Mammary epithelial cell (primary cell): ENCODE measurements around the gene COL27A1.

Source experiments
- EZH2 ChIP-seq: IDR thresholded peaks from 2 replicates; pipeline ENCODE4 v1.6.1; 2012; ENCODE audit warnings: low read length, inconsistent platforms, borderline replicate concordance
- TF ChIP-seq, protein P1 (sequence below), 2 donors: IDR thresholded peaks in 1 of 2; conservative IDR thresholded peaks in 1 of 2; 2 replicates each; pipeline ENCODE4 v1.5.1; 2011 to 2012; ENCODE audit warnings: inconsistent platforms in 2 of 2, low read length in 2 of 2, mild to moderate bottlenecking in 2 of 2, control low read depth in 1 of 2, low read depth in 1 of 2; ENCODE audit not compliant: insufficient read depth in 1 of 2; ENCODE audit errors: extremely low read depth in 1 of 2

DNA sequence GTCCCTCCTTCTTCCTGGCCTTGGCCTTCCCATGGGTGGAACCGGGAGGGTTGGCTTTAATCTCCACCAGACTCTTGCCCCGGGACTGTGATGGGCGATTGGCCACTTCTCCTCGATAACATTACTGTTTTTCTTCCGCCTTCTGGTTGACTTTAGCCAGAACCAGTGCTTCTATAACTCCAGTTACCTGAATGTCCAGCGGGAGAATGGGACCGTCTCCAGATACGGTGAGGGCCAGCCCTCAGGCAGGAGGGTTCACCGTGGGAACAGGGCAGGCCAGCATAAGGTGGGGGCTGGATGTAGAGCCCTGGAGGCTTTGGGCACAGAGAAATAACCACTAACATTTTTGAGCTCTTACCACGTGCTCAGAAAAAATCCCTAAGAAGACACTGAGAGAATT is 175.3 kb downstream of the COL27A1 start:
- TF ChIP-seq, protein P1, sequence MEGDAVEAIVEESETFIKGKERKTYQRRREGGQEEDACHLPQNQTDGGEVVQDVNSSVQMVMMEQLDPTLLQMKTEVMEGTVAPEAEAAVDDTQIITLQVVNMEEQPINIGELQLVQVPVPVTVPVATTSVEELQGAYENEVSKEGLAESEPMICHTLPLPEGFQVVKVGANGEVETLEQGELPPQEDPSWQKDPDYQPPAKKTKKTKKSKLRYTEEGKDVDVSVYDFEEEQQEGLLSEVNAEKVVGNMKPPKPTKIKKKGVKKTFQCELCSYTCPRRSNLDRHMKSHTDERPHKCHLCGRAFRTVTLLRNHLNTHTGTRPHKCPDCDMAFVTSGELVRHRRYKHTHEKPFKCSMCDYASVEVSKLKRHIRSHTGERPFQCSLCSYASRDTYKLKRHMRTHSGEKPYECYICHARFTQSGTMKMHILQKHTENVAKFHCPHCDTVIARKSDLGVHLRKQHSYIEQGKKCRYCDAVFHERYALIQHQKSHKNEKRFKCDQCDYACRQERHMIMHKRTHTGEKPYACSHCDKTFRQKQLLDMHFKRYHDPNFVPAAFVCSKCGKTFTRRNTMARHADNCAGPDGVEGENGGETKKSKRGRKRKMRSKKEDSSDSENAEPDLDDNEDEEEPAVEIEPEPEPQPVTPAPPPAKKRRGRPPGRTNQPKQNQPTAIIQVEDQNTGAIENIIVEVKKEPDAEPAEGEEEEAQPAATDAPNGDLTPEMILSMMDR (conservative IDR thresholded peaks at IDR 0.05 in 1 of 2, IDR thresholded peaks at IDR 0.05 in 1 of 2; ENCODE audit: extremely low read depth in 1 of 2, insufficient read depth in 1 of 2, low read depth in 1 of 2, low read length in 2 of 2): no peak
- no peak for TF ChIP-seq EZH2
